ENCODE measurements around the gene TCIRG1.

- TF ChIP-seq CTCF (IDR thresholded peaks at IDR 0.05; ENCODE audit: low read depth, low read length) = no peak
- TF ChIP-seq POLR2A (IDR thresholded peaks at IDR 0.05; ENCODE audit: extremely low read depth, insufficient read length) = no peak
- TF ChIP-seq MAX (IDR thresholded peaks at IDR 0.05; ENCODE audit: low read depth, low read length) = no peak
Measured at GRCh38 chr11:68021167-68021787, 17.5 kb upstream of the TCIRG1 start.
